ENCODE measurements around the gene FLRT3.

DNA sequence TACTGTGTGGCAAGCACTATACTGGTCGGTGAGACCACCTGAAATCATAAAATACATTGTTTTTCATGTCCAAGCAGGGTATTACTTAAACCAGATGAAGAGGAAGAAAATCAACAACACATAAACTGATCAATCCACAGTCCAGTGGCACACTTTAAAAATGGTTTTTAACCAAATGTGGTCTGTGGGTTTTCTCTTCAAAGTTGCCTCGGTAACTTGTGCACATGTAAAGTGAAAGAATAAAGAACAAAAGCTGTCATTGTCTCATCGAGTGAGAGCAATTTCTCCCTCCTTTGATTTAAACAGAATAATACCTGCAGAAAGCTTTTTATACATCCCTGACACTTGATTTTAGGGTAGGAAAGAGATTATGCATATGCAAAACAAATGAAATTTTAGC lies 3.7 kb downstream of the FLRT3 start:
- TF ChIP-seq, protein P1, sequence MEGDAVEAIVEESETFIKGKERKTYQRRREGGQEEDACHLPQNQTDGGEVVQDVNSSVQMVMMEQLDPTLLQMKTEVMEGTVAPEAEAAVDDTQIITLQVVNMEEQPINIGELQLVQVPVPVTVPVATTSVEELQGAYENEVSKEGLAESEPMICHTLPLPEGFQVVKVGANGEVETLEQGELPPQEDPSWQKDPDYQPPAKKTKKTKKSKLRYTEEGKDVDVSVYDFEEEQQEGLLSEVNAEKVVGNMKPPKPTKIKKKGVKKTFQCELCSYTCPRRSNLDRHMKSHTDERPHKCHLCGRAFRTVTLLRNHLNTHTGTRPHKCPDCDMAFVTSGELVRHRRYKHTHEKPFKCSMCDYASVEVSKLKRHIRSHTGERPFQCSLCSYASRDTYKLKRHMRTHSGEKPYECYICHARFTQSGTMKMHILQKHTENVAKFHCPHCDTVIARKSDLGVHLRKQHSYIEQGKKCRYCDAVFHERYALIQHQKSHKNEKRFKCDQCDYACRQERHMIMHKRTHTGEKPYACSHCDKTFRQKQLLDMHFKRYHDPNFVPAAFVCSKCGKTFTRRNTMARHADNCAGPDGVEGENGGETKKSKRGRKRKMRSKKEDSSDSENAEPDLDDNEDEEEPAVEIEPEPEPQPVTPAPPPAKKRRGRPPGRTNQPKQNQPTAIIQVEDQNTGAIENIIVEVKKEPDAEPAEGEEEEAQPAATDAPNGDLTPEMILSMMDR (IDR thresholded peaks at IDR 0.05): no peak
- no peak for TF ChIP-seq EP300 (IDR thresholded peaks at IDR 0.05)
- no peak for TF ChIP-seq POLR2A (IDR thresholded peaks at IDR 0.05)

Data from ovary (tissue), 3 donors.